HS-5 (cell line): ENCODE measurements around the gene ADRM1.
A peak's percentile ranks its signal among the peaks of the same experiment; 100 is the strongest.

ENCODE experiments used
- DNase-seq: peaks from one replicate; pipeline ENCODE4 v3.0.0-alpha.2; 2012; ENCODE audit warnings: low read depth

ADRM1 gene

DNA sequence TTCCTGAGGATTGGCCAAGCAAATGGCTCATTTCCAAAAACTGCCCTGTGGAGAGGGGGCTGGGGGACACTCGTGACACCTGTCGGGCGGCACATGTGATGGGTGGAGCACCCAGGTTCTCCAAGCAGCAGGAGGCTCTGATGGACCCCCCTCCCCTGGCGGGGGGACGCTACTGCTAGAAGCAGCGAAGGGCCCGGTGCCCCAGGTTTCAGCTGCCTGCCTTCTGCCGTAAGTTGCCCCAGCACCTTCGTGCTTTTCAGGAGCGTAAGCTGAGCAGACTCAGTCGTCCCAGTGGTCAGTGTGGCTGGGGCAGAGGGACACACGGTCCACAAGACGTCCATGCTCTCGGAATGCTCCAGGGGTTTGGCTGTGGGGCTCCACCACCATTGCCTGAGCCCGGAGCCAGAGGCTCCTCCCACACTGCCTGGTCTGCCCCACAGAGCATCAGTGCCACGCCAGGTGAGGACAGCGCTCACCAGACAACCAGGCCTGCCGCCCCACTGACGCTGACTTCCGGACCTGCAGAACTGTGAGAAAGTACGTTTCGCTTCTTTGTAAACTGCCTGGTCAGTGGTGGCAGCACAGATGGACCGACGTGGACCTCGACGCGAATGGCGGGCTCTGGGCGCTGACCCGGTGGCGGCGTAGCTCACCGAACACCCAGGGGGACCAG is 4.1 kb upstream of the ADRM1 start:
- DNase-seq, result no peak

DNA sequence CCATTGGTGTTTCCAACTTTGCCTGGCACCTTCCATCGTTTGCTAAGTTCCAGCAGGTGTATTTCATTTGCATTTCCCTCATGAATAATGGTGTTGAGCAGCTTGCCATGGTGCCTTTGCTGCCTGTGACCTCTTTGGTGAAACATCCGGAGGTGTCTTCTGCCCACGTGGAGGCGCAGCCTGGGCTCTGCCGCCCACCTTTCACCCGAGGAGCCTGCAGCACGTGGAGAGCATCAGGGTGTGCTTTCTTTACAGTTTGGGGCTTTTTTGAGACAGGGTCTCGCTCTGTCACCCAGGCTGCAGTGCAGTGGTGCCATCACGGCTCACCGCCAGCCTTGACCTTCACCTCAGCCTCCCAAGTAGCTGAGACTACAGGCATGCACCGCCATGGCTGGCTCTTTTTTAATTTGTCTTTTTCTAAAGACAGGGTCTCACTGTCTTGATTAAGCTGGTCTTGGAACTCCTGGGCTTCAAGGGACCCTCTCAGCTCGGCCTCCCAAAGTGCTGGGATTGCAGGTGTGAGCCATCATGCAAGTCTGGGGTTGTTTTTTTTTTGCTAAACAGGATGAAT is 3.0 kb upstream of the ADRM1 start:
- no peak for DNase-seq

DNA sequence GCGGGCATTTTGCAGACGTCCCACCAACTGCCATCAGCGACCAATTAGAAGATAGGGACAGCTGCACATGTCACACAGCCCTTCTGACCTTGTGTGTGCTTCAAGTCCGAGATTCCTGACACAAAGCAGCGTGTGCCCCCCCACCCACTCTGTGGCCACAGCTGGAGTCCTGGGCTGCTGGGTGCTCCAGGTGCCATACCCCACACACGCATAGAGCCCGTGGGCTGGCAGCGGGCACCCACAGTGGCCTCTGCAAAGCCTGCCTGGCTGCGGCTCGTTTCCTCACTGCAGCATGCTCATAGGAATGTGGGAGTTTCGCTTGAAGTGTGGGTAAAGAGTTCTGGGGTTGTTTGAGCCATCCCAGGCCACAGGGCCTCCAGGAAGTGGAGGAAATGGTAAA is 2.5 kb upstream of the ADRM1 start:
- no peak for DNase-seq

GRCh38 chr20:62301111-62301668 is 1.6 kb upstream of the ADRM1 start:
- no peak for DNase-seq

- DNase-seq, result peak; percentile 78
These were observed 940 bp upstream of the ADRM1 start for GRCh38 chr20:62301773-62302340.

DNA sequence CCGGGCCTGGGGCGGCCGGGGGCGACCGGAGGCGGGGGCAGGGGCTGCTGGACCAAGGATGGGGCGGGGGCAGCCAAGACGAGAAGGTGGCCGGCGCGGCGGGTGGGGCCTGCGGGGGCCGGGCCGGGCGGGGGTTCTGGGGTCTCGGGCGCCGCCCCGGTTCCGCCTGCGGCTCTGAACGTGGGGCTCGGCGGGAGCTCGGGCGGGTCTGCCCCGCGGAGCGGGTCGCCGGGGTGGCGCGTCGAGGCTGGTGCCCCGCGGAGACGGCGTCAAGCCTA is 204 bp downstream of the ADRM1 start:
- DNase-seq, result no peak

DNA sequence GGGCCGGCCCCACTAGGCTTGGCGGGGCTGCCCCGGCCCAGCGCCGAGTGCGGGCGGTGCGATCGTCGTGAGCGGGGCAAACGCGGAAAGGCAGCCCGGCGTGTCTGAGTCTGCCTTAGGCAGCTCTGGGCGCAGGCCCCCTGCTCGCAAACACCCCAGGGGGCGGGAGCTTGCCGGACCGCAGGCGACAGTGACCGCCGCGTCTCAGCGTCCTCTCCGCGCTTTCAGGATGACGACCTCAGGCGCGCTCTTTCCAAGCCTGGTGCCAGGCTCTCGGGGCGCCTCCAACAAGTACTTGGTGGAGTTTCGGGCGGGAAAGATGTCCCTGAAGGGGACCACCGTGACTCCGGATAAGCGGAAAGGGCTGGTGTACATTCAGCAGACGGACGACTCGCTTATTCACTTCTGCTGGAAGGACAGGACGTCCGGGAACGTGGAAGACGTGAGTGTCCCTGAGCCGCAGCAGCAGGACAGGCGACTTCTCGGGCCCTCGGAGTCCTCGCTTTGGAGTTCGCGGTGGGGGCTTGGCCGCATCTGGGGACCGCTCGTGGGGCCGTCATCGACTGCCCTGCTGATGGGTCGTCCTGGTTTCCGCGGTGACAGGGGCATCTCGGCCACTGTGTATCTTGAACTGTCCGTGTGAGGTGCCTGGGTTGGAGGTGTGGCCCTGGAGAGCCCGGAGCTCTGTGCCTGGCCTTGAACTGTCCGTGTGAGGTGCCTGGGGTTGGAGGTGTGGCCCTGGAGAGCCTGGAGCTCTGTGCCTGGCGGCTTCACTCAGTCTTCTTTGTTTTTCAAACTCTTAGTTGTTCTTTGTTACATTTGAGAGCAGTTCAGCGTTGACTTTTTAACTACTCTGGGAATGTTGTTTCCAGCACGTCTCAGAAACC is 786 bp downstream of the ADRM1 start:
- DNase-seq, result no peak

GRCh38 chr20:62304331-62305148 is 1.7 kb downstream of the ADRM1 start:
- DNase-seq, result no peak

GRCh38 chr20:62305149-62305764 is 2.5 kb downstream of the ADRM1 start:
- DNase-seq, result no peak

- DNase-seq, result no peak
These were observed 3.1 kb downstream of the ADRM1 start for GRCh38 chr20:62305765-62306413.

DNA sequence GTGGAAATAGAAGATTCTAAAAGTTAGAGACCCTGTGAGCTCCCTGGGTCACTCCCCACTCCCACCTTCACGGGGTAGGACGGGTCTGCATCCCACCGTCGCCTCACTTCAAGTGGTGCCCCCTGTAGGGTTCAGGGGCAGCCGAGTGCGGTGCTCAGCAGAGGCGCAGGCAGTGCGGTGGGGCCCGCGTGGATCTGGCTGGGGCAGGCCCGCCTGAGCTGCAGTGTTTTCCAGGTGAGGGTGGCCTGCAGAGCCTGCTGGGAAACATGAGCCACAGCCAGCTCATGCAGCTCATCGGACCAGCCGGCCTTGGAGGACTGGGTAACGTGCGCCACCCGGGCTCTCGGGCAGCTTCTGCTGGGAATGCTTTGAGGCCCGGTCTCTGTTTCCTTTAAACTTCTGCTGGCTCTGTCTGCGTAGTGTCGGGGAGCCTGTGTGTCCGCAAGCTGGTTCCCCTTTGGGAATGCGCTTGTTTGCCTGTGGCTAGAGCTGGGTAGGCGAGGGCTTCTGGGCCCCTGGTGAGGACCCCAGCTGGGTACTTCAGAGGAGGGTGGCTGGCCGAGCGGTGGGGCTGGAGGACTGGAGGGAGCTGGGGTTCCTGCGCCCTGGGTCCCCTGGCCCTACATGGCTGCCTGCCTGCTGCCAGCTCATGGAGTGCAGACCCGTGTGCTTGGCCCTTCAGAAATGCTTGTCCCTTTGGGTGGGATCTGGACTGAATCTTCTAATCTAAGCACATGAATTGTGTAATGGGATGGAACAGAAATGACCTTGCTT is 3.8 kb downstream of the ADRM1 start:
- DNase-seq, result no peak

DNA sequence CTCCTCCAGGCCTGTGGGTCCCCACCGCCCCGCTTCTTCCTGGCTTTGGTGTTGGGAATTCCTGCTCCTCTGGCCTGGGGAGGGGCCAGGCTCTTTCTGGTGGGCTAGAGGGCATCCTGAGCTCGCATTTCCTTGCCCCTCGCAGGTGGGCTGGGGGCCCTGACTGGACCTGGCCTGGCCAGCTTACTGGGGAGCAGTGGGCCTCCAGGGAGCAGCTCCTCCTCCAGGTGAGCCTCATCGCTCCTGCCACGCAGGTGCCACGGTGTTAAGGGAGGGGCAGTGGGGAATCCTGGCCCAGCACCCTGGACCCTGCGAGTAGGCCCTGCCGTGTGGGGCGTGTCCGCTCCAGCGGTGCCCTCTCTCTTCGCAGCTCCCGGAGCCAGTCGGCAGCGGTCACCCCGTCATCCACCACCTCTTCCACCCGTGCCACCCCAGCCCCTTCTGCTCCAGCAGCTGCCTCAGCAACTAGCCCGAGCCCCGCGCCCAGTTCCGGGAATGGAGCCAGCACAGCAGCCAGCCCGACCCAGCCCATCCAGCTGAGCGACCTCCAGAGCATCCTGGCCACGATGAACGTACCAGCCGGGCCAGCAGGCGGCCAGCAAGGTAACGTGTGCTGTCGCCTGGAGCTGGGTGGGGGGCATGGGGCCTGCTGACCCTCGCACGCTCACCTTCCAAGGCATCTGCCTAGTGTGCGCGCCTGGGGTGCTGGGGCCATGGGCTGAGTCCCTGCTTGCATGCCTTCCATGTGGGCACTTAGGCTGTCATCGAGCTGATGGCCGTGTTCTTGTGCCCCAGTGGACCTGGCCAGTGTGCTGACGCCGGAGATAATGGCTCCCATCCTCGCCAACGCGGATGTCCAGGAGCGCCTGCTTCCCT is 4.7 kb downstream of the ADRM1 start:
- no peak for DNase-seq

DNA sequence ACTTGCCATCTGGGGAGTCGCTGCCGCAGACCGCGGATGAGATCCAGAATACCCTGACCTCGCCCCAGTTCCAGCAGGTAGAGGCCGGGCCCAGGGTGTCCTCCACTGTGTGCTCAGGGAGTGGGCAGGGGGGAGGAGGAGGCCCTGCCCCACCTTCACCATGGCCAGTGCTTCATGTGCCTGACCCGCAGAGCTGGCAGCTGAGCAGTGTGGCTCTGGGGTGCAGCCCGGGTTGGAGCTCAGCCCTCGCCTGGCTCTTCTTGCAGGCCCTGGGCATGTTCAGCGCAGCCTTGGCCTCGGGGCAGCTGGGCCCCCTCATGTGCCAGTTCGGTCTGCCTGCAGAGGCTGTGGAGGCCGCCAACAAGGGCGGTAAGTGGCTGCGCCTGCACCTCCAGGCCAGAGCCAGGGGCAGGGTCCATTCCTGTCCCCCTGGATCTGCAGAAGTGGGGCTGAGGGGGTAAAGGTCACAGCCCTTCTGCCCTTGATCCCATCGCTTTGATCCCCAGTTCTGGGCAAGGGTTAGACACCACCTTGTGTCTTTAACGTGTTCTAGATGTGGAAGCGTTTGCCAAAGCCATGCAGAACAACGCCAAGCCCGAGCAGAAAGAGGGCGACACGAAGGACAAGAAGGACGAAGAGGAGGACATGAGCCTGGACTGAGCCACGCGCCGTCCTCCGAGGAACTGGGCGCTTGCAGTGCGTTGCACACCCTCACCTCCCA is 5.5 kb downstream of the ADRM1 start:
- DNase-seq, result no peak

- no peak for DNase-seq
These were observed 6.6 kb downstream of the ADRM1 start for GRCh38 chr20:62309198-62309944.

DNA sequence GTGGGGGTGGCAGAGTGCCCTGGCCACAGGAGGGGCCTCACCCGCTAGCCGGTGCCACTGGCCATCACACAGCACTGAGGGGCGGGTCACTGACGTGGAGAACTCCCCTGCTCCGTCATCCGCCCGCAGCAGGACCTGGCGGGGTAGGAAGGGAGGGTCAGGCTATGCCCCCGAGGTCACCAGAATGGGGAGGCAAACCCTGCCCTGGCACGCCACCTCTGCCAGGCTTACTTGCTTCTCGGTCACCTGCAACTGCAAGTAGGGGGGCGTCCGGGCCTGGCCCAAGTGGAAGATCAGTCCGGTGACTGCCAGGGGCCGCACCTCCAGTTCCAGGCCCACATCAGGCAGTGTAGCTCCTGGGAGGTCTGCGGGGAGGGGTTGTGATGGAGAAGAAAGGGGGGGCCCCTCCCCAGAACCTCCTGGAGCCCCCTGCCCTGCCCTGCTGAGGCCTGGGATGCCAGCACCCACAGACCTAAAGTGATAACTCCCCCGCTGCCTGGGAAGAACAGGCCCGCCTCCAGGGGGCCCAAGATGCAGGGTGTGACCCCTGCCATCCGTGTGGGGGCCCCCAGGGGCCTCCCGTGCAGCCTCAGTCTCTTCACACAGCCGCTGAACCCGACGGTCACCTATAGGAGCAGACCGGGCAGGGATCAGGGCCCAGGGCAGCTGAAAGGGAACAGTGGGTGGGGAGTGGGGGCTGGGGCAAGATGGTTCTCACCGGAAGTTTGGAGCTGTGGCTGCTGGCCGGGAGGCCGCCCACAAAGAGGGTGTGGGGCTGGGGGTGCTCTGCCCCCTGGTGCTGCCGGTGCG is 7.4 kb downstream of the ADRM1 start:
- DNase-seq, result no peak

DNA sequence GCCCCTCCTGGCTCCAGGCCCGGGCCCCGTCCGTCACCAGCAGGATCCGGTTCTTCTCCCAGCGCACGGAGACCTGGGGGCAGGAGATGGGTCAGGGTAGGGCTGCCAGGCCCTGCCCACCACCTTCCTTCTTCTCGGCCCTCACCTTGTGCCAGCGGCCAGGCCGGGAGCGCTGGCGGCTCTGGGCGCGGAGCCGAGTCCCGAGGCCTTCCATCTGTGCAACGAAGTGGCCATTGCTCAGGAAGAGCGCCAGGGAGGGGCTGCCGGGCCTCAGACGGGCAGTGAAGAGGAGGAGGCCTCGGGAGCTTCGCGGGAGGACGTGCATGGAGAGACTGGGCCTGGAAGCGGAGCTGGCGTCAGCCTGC is 7.9 kb downstream of the ADRM1 start:
- no peak for DNase-seq

- DNase-seq, result no peak
These were observed 8.4 kb downstream of the ADRM1 start for GRCh38 chr20:62311150-62311549.
